T-helper 1 cell treated with Interleukin-12 subunit alpha and Interleukin-12 subunit beta and Interleukin-4 antibody, amounts not matched to agents 30 μg/mL and 1 μg/mL, for 36 hours (primary cell): Measurements from ENCODE around the gene SH2D4B.
A peak's percentile ranks its signal among the peaks of the same experiment; 100 is the strongest.

Experiments used
- H3K27ac Mint-ChIP-seq: one replicate; pipeline ENCODE4 v1.8.0; 2021; ENCODE audit warnings: mild to moderate bottlenecking, mixed read lengths
- H3K27me3 Mint-ChIP-seq: one replicate; pipeline ENCODE4 v1.8.0; 2021; ENCODE audit warnings: low read depth, mixed read lengths
- H3K36me3 Mint-ChIP-seq: one replicate; pipeline ENCODE4 v1.8.0; 2021; ENCODE audit warnings: low read depth, mixed read lengths
- H3K4me1 Mint-ChIP-seq: one replicate; pipeline ENCODE4 v1.8.0; 2021; ENCODE audit warnings: low read depth, mixed read lengths
- H3K4me3 Mint-ChIP-seq: one replicate; pipeline ENCODE4 v1.8.0; 2021; ENCODE audit warnings: mild to moderate bottlenecking, moderate library complexity, mixed read lengths
- H3K9me3 Mint-ChIP-seq: one replicate; pipeline ENCODE4 v1.8.0; 2021; ENCODE audit warnings: mixed read lengths

Gene SH2D4B

GRCh38 chr10:80515941-80516340, 21.8 kb upstream of the SH2D4B start:
- H3K27ac Mint-ChIP-seq, result no peak overlapping the region
- peaks cover 35% of the 10 kb centered on the region for H3K4me1 Mint-ChIP-seq
- H3K9me3 Mint-ChIP-seq, result no peaks in the 10 kb centered on the region
- H3K4me3 Mint-ChIP-seq, result no peak overlapping the region
- peaks cover 61% of the 10 kb centered on the region for H3K36me3 Mint-ChIP-seq
- H3K27me3 Mint-ChIP-seq, result no peaks in the 10 kb centered on the region

GRCh38 chr10:80516506-80517075, 21.1 kb upstream of the SH2D4B start:
- H3K4me3 Mint-ChIP-seq, result no peak overlapping the region
- no peaks in the 10 kb centered on the region for H3K9me3 Mint-ChIP-seq
- no peaks in the 10 kb centered on the region for H3K27me3 Mint-ChIP-seq
- peak overlapping the region; percentile 66 for H3K27ac Mint-ChIP-seq
- peaks cover 29% of the 10 kb centered on the region for H3K4me1 Mint-ChIP-seq
- H3K36me3 Mint-ChIP-seq, result peaks cover 55% of the 10 kb centered on the region

GRCh38 chr10:80517416-80518142, 20.1 kb upstream of the SH2D4B start:
- Mint-ChIP-seq H3K4me1 (peaks cover 27% of the 10 kb centered on the region), H3K36me3 (peaks cover 47% of the 10 kb centered on the region), H3K4me3 (no peak overlapping the region), H3K27me3 (no peaks in the 10 kb centered on the region), H3K27ac (peak overlapping the region; percentile 66), H3K9me3 (no peaks in the 10 kb centered on the region)

GRCh38 chr10:80518143-80518806, 19.4 kb upstream of the SH2D4B start:
- no peaks in the 10 kb centered on the region for H3K9me3 Mint-ChIP-seq
- no peak overlapping the region for H3K4me3 Mint-ChIP-seq
- peaks cover 30% of the 10 kb centered on the region for H3K4me1 Mint-ChIP-seq
- no peaks in the 10 kb centered on the region for H3K27me3 Mint-ChIP-seq
- peaks cover 43% of the 10 kb centered on the region for H3K36me3 Mint-ChIP-seq
- H3K27ac Mint-ChIP-seq, result peak overlapping the region; percentile 61

- Mint-ChIP-seq H3K36me3 (peaks cover 38% of the 10 kb centered on the region), H3K4me3 (no peak overlapping the region), H3K9me3 (no peaks in the 10 kb centered on the region), H3K27me3 (no peaks in the 10 kb centered on the region), H3K4me1 (peaks cover 35% of the 10 kb centered on the region), H3K27ac (peak overlapping the region; percentile 61)
These were observed 18.8 kb upstream of the SH2D4B start for GRCh38 chr10:80518807-80519360.

- H3K9me3 Mint-ChIP-seq, result no peaks in the 10 kb centered on the region
- peaks cover 45% of the 10 kb centered on the region for H3K4me1 Mint-ChIP-seq
- peaks cover 36% of the 10 kb centered on the region for H3K36me3 Mint-ChIP-seq
- H3K4me3 Mint-ChIP-seq, result no peak overlapping the region
- H3K27me3 Mint-ChIP-seq, result no peaks in the 10 kb centered on the region
- H3K27ac Mint-ChIP-seq, result peak overlapping the region; percentile 29
These were observed 17.6 kb upstream of the SH2D4B start for GRCh38 chr10:80519936-80520650.

GRCh38 chr10:80520661-80521470, 16.8 kb upstream of the SH2D4B start:
- H3K36me3 Mint-ChIP-seq, result peaks cover 38% of the 10 kb centered on the region
- H3K9me3 Mint-ChIP-seq, result no peaks in the 10 kb centered on the region
- H3K4me1 Mint-ChIP-seq, result peaks cover 49% of the 10 kb centered on the region
- peak overlapping the region; percentile 29 for H3K27ac Mint-ChIP-seq
- H3K4me3 Mint-ChIP-seq, result no peak overlapping the region
- no peaks in the 10 kb centered on the region for H3K27me3 Mint-ChIP-seq

- Mint-ChIP-seq H3K4me3 (no peak overlapping the region), H3K9me3 (no peaks in the 10 kb centered on the region), H3K4me1 (peaks cover 58% of the 10 kb centered on the region), H3K36me3 (peaks cover 32% of the 10 kb centered on the region), H3K27me3 (no peaks in the 10 kb centered on the region), H3K27ac (peak overlapping the region; percentile 68)
These were observed 14.8 kb upstream of the SH2D4B start for GRCh38 chr10:80522756-80523363.

GRCh38 chr10:80523773-80524172, 13.9 kb upstream of the SH2D4B start:
- H3K36me3 Mint-ChIP-seq, result peaks cover 31% of the 10 kb centered on the region
- H3K27me3 Mint-ChIP-seq, result no peaks in the 10 kb centered on the region
- H3K4me1 Mint-ChIP-seq, result peaks cover 59% of the 10 kb centered on the region
- H3K4me3 Mint-ChIP-seq, result no peak overlapping the region
- H3K27ac Mint-ChIP-seq, result peak overlapping the region; percentile 63
- H3K9me3 Mint-ChIP-seq, result no peaks in the 10 kb centered on the region

- no peak overlapping the region for H3K4me3 Mint-ChIP-seq
- peaks cover 28% of the 10 kb centered on the region for H3K36me3 Mint-ChIP-seq
- H3K27me3 Mint-ChIP-seq, result no peaks in the 10 kb centered on the region
- H3K27ac Mint-ChIP-seq, result peak overlapping the region; percentile 63
- H3K9me3 Mint-ChIP-seq, result no peaks in the 10 kb centered on the region
- peaks cover 61% of the 10 kb centered on the region for H3K4me1 Mint-ChIP-seq
These were observed 13.4 kb upstream of the SH2D4B start for GRCh38 chr10:80524190-80524909.

- Mint-ChIP-seq H3K9me3 (no peaks in the 10 kb centered on the region), H3K4me1 (peaks cover 70% of the 10 kb centered on the region), H3K27ac (peak overlapping the region; percentile 84), H3K27me3 (no peaks in the 10 kb centered on the region), H3K36me3 (peaks cover 19% of the 10 kb centered on the region), H3K4me3 (peak overlapping the region; percentile 26)
These were observed 11.5 kb upstream of the SH2D4B start for GRCh38 chr10:80526218-80526617.

GRCh38 chr10:80526742-80527141, 11.0 kb upstream of the SH2D4B start:
- Mint-ChIP-seq H3K9me3 (no peaks in the 10 kb centered on the region), H3K4me1 (peaks cover 75% of the 10 kb centered on the region), H3K27me3 (no peaks in the 10 kb centered on the region), H3K36me3 (peaks cover 19% of the 10 kb centered on the region), H3K4me3 (peak overlapping the region; percentile 26), H3K27ac (peak overlapping the region; percentile 84)

GRCh38 chr10:80528185-80528700, 9.5 kb upstream of the SH2D4B start:
- peak overlapping the region; percentile 7 for H3K4me3 Mint-ChIP-seq
- H3K27ac Mint-ChIP-seq, result peak overlapping the region; percentile 89
- no peaks in the 10 kb centered on the region for H3K27me3 Mint-ChIP-seq
- no peaks in the 10 kb centered on the region for H3K9me3 Mint-ChIP-seq
- peaks cover 20% of the 10 kb centered on the region for H3K36me3 Mint-ChIP-seq
- peaks cover 82% of the 10 kb centered on the region for H3K4me1 Mint-ChIP-seq
